Measurements from ENCODE around the gene PKD1L1.

- TF ChIP-seq CTCF (conservative IDR thresholded peaks at IDR 0.05; ENCODE audit: low read depth, low read length) (no peak), EZH2 (IDR thresholded peaks at IDR 0.05; ENCODE audit: borderline replicate concordance, low read depth, low read length, poor library complexity, severe bottlenecking) (no peak)
Measured at GRCh38 chr7:47744883-47745282, 203.4 kb downstream of the PKD1L1 start.
